Adrenal gland (tissue), 12 donors: ENCODE measurements around the gene CARD18. TPM values are rescaled to one million over a fixed set of nuclear protein-coding genes. Genes with fewer than 3 reads are reported as not detected.

Experiments used
- DNase-seq, 7 donors: peaks; one replicate each; pipeline ENCODE4 v3.0.0-alpha.2; 2019 to 2020
- H3K27ac ChIP-seq, 5 donors: fragments of 200-600 bp; sonication (generic) in 4 of 5; 1 replicate in 3 of 5; 2 replicates in 2 of 5; pipeline versions ENCODE4 v1.5.1 to v1.8.0; 2016 to 2020; ENCODE audit warnings: mild to moderate bottlenecking in 1 of 5
- H3K27me3 ChIP-seq: fragments of 200-600 bp; 2 replicates; pipeline ENCODE4 v1.8.0; 2021
- H3K36me3 ChIP-seq, 2 donors: fragments of 200-600 bp; replicated peaks in 1 of 2; 1 replicate in 1 of 2; 2 replicates in 1 of 2; pipeline versions ENCODE4 v1.5.1 to v1.8.0; 2018 to 2022
- H3K4me1 ChIP-seq, 2 donors: fragments of 200-600 bp; replicated peaks in 1 of 2; 1 replicate in 1 of 2; 2 replicates in 1 of 2; pipeline versions ENCODE4 v1.5.1 to v1.8.0; 2018 to 2021
- H3K4me3 ChIP-seq, 4 donors: fragments of 200-600 bp; sonication (generic) in 3 of 4; one replicate each; pipeline ENCODE4 v1.5.1; 2016 to 2018
- H3K9me3 ChIP-seq, 3 donors: fragments of 200-600 bp; sonication (generic) in 1 of 3; replicated peaks in 1 of 3; 1 replicate in 2 of 3; 2 replicates in 1 of 3; pipeline versions ENCODE4 v1.5.1 to v1.8.0; 2016 to 2021
- POLR2A ChIP-seq, 2 donors: fragments of 450-650 bp; IDR thresholded peaks; one replicate each; pipeline ENCODE4 v1.6.1; 2017; ENCODE audit warnings: antibody characterized with exemption in 2 of 2, mild to moderate bottlenecking in 2 of 2, moderate library complexity in 1 of 2
- WGBS, 4 donors: extraction: QIAGEN DNeasy Blood & Tissue Kit in 2 of 4; methylation state at CpG; one replicate each; pipeline versions ENCODE4 v1.1.5 to v1.1.7; 2013 to 2017; 5-methylcytosine and 5-hydroxymethylcytosine counted together
- intact Hi-C, 2 donors: fragments of 100-400 bp; cut with DNase I; formaldehyde crosslinking; loops; one replicate each; pipeline versions ENCODE4 v1.14.1 to v1.15.0; 2022 to 2023
- polyA plus RNA-seq, 3 donors: library from polyadenylated mRNA; stranded (reverse); fragments of 200-250 nt in 2 of 3; fragments of 350-450 nt in 1 of 3; fragmentation: Illumina TruSeq in 1 of 3; extraction: RNeasy Lipid Tissue Mini Kit (QIAGEN cat#74804) in 1 of 3; gene quantifications; one replicate each; pipeline ENCODE4 v1.2.3, GENCODE V29; 2013 to 2014
- total RNA-seq, 9 donors: library from RNA; depleted of rRNA in 4 of 9; stranded (reverse); fragments of >200 nt in 4 of 9; fragments of 120-200 nt in 1 of 9; fragmentation: NEBNext Ultra II Directional in 1 of 9; extraction: Animal tissue kit (Norgen Biotek cat#: 25700) in 1 of 9; gene quantifications; one replicate each; pipeline versions ENCODE4 v1.1.0 to v1.2.4, GENCODE V29; 2013 to 2023
- TF ChIP-seq, protein P1 (sequence below), 6 experiments: fragments of 450-650 bp in 4 of 6; fragments of 200-600 bp in 2 of 6; sonication (generic) in 1 of 6; IDR thresholded peaks; 1 replicate in 5 of 6; 2 replicates in 1 of 6; pipeline versions ENCODE4 v1.5.1 to v1.8.0; 2016 to 2021; ENCODE audit warnings: antibody characterized with exemption in 6 of 6, mild to moderate bottlenecking in 2 of 6, moderate library complexity in 1 of 6
- donor health status: healthy with polysubstance abuse.
- donor health status: Bipolar disorder and iron deficiency.
- donor health status: DM: yes; HTN: yes; CAD: no.
- donor health status: DM: no; HTN: no; CAD: no.
- donor health status: DM: no; HTN: no; CAD: no.
- donor health status: DM: yes; HTN: yes; CAD: no.

The CARD18 gene
- total and polyA plus RNA-seq, 12 donors = not detected

DNA sequence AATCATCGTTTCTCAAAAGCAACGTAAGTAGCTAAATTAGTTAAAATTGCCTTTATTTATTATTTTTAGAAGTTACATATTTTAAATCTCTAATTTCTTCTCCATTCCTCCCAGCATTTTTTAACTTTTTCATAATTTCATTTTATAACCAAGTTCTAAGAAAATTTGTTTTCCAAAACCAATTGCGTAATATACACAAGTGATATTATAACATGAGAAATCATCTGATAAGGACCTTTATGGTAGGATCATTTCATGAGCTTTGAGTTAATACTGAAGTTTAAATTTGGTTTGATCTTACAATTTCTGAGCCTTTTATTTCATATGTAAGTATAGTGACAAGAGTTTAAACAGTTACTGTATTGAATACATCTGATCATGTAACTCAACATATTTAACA, 27.7 kb upstream of the CARD18 start:
- intact Hi-C loops = no loop called here
- Histone ChIP-seq H3K27ac (no peak overlapping the region), H3K27me3 (no peaks in the 10 kb centered on the region), H3K9me3 (no peaks in the 10 kb centered on the region), H3K36me3 (no peaks in the 10 kb centered on the region), H3K4me1 (no peaks in the 10 kb centered on the region), H3K4me3 (no peak overlapping the region)
- DNase-seq = no peak
- WGBS, 4 donors = 92 to 97% (median 94%) methylated on average over 3 of the region's 3 CpGs
- no peak for TF ChIP-seq POLR2A (IDR thresholded peaks at IDR 0.05)
- TF ChIP-seq, protein P1, sequence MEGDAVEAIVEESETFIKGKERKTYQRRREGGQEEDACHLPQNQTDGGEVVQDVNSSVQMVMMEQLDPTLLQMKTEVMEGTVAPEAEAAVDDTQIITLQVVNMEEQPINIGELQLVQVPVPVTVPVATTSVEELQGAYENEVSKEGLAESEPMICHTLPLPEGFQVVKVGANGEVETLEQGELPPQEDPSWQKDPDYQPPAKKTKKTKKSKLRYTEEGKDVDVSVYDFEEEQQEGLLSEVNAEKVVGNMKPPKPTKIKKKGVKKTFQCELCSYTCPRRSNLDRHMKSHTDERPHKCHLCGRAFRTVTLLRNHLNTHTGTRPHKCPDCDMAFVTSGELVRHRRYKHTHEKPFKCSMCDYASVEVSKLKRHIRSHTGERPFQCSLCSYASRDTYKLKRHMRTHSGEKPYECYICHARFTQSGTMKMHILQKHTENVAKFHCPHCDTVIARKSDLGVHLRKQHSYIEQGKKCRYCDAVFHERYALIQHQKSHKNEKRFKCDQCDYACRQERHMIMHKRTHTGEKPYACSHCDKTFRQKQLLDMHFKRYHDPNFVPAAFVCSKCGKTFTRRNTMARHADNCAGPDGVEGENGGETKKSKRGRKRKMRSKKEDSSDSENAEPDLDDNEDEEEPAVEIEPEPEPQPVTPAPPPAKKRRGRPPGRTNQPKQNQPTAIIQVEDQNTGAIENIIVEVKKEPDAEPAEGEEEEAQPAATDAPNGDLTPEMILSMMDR (IDR thresholded peaks at IDR 0.05) = no peak

DNA sequence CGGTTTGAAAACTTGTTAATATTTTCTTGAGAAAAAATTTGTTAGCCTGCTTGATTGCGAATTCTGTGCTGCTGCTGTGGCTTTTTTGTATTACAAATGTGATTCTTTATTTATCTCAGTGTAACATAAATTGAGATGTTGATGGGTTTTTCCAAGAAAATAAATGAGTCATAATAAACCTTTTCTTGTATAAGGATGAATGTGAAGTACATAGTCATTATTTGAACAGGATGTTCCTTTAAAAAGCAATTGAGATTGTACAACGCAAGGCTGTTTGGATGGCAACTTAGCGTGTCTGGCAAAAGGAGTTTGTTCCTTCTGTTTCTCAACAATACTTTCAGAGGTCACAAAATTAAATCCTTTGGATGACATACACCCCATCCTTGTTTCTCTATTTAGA, 24.6 kb upstream of the CARD18 start:
- no peak for DNase-seq
- 82 to 87% (median 85%) methylated on average over 4 of the region's 4 CpGs for WGBS, 4 donors
- TF ChIP-seq, protein P1 (IDR thresholded peaks at IDR 0.05) = no peak
- no peak for TF ChIP-seq POLR2A (IDR thresholded peaks at IDR 0.05)
- H3K9me3 ChIP-seq = no peaks in the 10 kb centered on the region
- H3K4me3 ChIP-seq = no peak overlapping the region
- no peaks in the 10 kb centered on the region for H3K27me3 ChIP-seq
- H3K36me3 ChIP-seq = no peaks in the 10 kb centered on the region
- intact Hi-C loops = no loop called here
- no peak overlapping the region for H3K27ac ChIP-seq
- H3K4me1 ChIP-seq = no peaks in the 10 kb centered on the region

DNA sequence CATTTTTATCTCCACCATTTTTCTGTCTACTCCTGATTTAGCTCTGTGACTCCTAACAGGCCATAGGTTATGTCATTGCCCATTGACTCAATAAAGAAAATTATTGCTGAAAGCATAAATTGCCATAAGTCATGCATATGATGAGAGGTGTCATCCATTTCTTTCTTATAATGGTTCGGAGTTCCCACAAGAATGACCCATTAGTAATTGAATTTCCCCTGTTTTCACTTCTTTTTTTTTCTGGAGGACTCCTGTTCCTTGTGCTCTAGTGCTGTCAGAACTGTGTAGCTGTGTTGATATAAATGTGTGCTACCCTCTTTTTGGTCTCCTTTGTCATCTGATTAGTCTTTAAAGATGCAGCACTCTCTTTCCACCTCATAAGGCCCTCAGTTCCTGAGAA, 22.9 kb upstream of the CARD18 start:
- H3K27ac ChIP-seq = no peak overlapping the region
- DNase-seq = no peak
- no peaks in the 10 kb centered on the region for H3K4me1 ChIP-seq
- intact Hi-C loops = no loop called here
- no peaks in the 10 kb centered on the region for H3K27me3 ChIP-seq
- TF ChIP-seq POLR2A (IDR thresholded peaks at IDR 0.05) = no peak
- TF ChIP-seq, protein P1 (IDR thresholded peaks at IDR 0.05) = no peak
- 0 to 82% (median 53%) methylated on average over 1 of the region's 1 CpG for WGBS, 4 donors
- no peaks in the 10 kb centered on the region for H3K9me3 ChIP-seq
- H3K4me3 ChIP-seq = no peak overlapping the region
- no peaks in the 10 kb centered on the region for H3K36me3 ChIP-seq

GRCh38 chr11:105158436-105158835, 18.9 kb upstream of the CARD18 start:
- H3K4me3 ChIP-seq = no peak overlapping the region
- TF ChIP-seq POLR2A (IDR thresholded peaks at IDR 0.05) = no peak
- TF ChIP-seq, protein P1 (IDR thresholded peaks at IDR 0.05) = no peak
- no peaks in the 10 kb centered on the region for H3K27me3 ChIP-seq
- intact Hi-C loops = no loop called here
- H3K9me3 ChIP-seq = no peaks in the 10 kb centered on the region
- H3K4me1 ChIP-seq = no peaks in the 10 kb centered on the region
- no peak for DNase-seq
- no peak overlapping the region for H3K27ac ChIP-seq
- WGBS, 4 donors = 57 to 90% (median 80%) methylated on average over 1 of the region's 1 CpG
- H3K36me3 ChIP-seq = no peaks in the 10 kb centered on the region
